ACC112 (cell line): ENCODE results near the gene SLC37A4.
A peak's percentile ranks its signal among the peaks of the same experiment; 100 is the strongest.
"Not testable (repeated sequence)": the region's sequence is repeated elsewhere in the genome, so short reads cannot be mapped to it uniquely, and the experiment has no call there.

Source experiments
- H2AFZ ChIP-seq: fragments of 200-600 bp; sonication (generic); one replicate; pipeline ENCODE4 v1.6.0; 2017; ENCODE audit warnings: antibody characterized with exemption, low read length; ENCODE audit not compliant: unreplicated experiment
- H3K27ac ChIP-seq: fragments of 200-600 bp; sonication (generic); 2 replicates; pipeline ENCODE4 v1.5.1; 2014; ENCODE audit warnings: low read depth, mild to moderate bottlenecking, antibody characterized with exemption, low read length, moderate library complexity
- H3K27me3 ChIP-seq: fragments of 200-600 bp; sonication (generic); 2 replicates; pipeline ENCODE4 v1.6.1; 2014; ENCODE audit warnings: mild to moderate bottlenecking, antibody characterized with exemption, low read length, moderate library complexity, mixed read lengths; ENCODE audit not compliant: insufficient read depth
- H3K36me3 ChIP-seq: fragments of 200-600 bp; sonication (generic); 2 replicates; pipeline ENCODE4 v1.6.1; 2016; ENCODE audit warnings: mild to moderate bottlenecking, antibody characterized with exemption, low read length, moderate library complexity, mixed read lengths; ENCODE audit not compliant: insufficient read depth
- H3K4me1 ChIP-seq: fragments of 200-600 bp; sonication (generic); one replicate; pipeline ENCODE4 v1.6.1; 2016; ENCODE audit warnings: low read length, mixed read lengths; ENCODE audit not compliant: insufficient read depth, unreplicated experiment, control insufficient read depth
- H3K4me3 ChIP-seq: fragments of 200-600 bp; sonication (generic); 2 replicates; pipeline ENCODE4 v1.5.1; 2014; ENCODE audit warnings: mild to moderate bottlenecking, low read depth, low read length
- H3K79me2 ChIP-seq: fragments of 200-600 bp; sonication (generic); one replicate; pipeline ENCODE4 v1.6.0; 2016; ENCODE audit warnings: low read length; ENCODE audit not compliant: control insufficient read depth, unreplicated experiment, insufficient read depth

SLC37A4 gene

DNA sequence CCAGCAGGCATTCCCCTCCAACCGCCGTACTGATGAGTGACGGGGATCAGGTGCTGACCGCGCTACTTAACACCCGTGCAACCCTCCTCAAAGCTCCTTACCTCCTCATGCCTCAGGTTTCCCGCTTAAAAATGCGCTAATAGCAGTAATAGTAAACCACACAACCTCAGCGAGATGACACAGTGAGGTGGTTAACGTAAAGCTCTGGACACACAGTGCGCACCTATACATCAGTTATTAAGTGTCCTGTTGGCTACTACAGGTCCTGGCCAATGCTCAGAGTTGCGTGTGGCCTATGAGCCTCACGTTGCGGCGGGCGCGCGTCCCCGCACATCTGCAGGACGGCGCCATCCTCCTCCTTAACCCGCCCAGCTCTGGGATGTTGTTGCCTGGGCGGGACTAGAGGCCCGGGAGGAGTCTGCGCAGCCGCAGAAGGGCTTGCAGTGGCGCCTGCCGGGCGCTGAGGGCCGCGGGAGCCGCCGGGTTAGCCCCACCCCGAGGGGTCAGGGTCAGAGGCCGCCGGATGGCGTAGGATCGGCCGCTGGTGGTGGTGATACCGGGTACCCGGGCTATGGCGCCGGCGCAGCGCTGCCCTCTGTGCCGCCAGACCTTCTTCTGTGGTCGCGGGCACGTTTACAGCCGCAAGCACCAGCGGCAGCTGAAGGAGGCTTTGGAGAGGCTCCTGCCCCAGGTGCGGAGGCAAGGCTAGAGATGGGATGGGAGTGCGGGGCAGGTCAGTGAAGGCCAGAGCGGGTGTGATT lies 32.9 kb downstream of the SLC37A4 start, which contains the start of gene CENATAC:
Gene CENATAC, plus strand, starts transcription at position 512 of the 761 bp plus-strand sequence. Its CDS starts 60 bp downstream, at position 572.
- Histone ChIP-seq H3K79me2 (peaks cover 27% of the 10 kb centered on the region), H3K27ac (peak within 1 kb of the TSS; percentile 29), H2AFZ (peak within 1 kb of the TSS; percentile 77)

GRCh38 chr11:118996926-118997626 lies 33.6 kb downstream of the SLC37A4 start:
- peaks cover 24% of the 10 kb centered on the region for H3K4me1 ChIP-seq
- peak overlapping the region; percentile 77 for H2AFZ ChIP-seq
- peaks cover 10% of the 10 kb centered on the region for H3K36me3 ChIP-seq
- no peaks in the 10 kb centered on the region for H3K27me3 ChIP-seq
- peak overlapping the region; percentile 88 for H3K4me3 ChIP-seq
- H3K79me2 ChIP-seq, result peaks cover 27% of the 10 kb centered on the region
- peak overlapping the region; percentile 15 for H3K27ac ChIP-seq

More for the DNA sequence above, 32.9 kb downstream of the SLC37A4 start, which contains the start of gene CENATAC:
- Histone ChIP-seq H3K4me1 (peaks cover 24% of the 10 kb centered on the region), H3K36me3 (peaks cover 10% of the 10 kb centered on the region), H3K4me3 (peak within 1 kb of the TSS; percentile 88), H3K27me3 (no peaks in the 10 kb centered on the region)

GRCh38 chr11:118991486-118992038 lies 39.1 kb downstream of the SLC37A4 start:
- H3K79me2 ChIP-seq, H3K36me3 ChIP-seq, H3K4me3 ChIP-seq, H2AFZ ChIP-seq, H3K4me1 ChIP-seq, H3K27ac ChIP-seq, H3K27me3 ChIP-seq: not testable (repeated sequence)

GRCh38 chr11:118988280-118988679 lies 42.4 kb downstream of the SLC37A4 start:
- Histone ChIP-seq H3K36me3 (no peaks in the 10 kb centered on the region), H3K79me2 (no peaks in the 10 kb centered on the region), H3K27me3 (no peaks in the 10 kb centered on the region), H2AFZ (no peak overlapping the region), H3K27ac (no peak overlapping the region), H3K4me1 (no peaks in the 10 kb centered on the region), H3K4me3 (no peak overlapping the region)

DNA sequence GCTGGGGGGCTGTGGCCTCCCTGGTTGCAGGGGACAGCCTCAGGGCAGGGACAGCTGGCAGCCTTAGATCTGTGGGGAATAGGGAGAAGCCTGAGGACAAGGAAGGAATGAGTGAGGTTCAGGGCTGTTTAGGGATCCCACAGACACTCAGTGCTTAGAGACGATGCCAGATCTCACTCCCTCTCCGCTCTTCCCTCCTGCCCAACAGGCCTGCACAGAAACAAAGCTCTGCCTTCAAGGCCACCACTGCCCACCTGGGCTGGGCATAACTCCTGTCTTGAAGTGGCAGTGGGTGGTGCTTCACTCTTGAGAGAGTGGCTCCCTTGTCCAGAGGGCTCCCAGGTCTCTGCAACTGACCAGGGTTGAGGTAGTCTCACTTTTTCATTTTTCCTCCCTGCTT lies 45.9 kb downstream of the SLC37A4 start:
- H3K27ac ChIP-seq, result no peak overlapping the region
- H2AFZ ChIP-seq, result no peak overlapping the region
- no peak overlapping the region for H3K4me3 ChIP-seq
- H3K4me1 ChIP-seq, result no peaks in the 10 kb centered on the region
- no peaks in the 10 kb centered on the region for H3K79me2 ChIP-seq
- no peaks in the 10 kb centered on the region for H3K36me3 ChIP-seq
- H3K27me3 ChIP-seq, result peaks cover 7% of the 10 kb centered on the region; the same call in 1 of the 2 replicates

GRCh38 chr11:118984337-118984736 lies 46.3 kb downstream of the SLC37A4 start:
- H2AFZ ChIP-seq, H3K79me2 ChIP-seq, H3K27ac ChIP-seq, H3K36me3 ChIP-seq, H3K4me1 ChIP-seq, H3K27me3 ChIP-seq, H3K4me3 ChIP-seq: not testable (repeated sequence)

DNA sequence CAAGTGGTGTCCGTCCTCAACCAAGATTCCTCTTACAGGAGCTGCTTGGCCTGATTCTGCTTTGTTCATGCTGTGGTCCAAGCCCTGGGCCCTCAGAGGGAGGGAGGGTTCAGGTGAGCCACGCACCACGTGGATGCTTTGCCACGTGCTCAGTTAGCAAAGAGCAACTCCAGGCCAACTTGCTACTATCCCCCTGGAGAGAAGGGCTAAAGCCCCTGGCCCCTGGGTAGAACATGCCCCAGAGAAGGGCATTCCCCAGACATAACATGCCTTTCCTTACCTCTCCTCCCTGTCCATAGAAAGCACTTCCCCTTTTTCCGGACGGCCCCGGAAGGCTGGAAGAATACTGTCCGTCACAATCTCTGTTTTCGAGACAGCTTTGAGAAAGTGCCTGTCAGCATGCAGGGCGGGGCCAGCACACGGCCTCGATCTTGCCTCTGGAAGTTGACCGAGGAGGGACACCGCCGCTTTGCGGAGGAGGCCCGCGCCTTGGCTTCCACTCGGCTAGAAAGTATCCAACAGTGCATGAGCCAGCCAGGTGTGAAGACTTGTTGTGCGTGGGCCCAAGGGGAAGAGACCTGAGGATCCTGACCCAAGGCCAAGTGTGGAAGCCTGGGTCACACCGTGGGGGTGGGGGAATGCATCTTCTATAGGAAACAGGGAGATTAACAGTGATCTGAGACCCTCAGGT lies 50.3 kb downstream of the SLC37A4 start:
- H3K79me2 ChIP-seq, result no peaks in the 10 kb centered on the region
- no peaks in the 10 kb centered on the region for H3K36me3 ChIP-seq
- H3K27ac ChIP-seq, result no peak overlapping the region
- no peaks in the 10 kb centered on the region for H3K4me1 ChIP-seq
- H3K4me3 ChIP-seq, result no peak overlapping the region
- no peak overlapping the region for H2AFZ ChIP-seq
- H3K27me3 ChIP-seq, result peaks cover 38% of the 10 kb centered on the region

- Histone ChIP-seq H3K27ac (no peak overlapping the region), H3K79me2 (no peaks in the 10 kb centered on the region), H3K36me3 (no peaks in the 10 kb centered on the region), H3K4me3 (no peak overlapping the region), H3K4me1 (no peaks in the 10 kb centered on the region), H3K27me3 (peaks cover 47% of the 10 kb centered on the region), H2AFZ (no peak overlapping the region)
These were observed 51.2 kb downstream of the SLC37A4 start for GRCh38 chr11:118979434-118979833.

DNA sequence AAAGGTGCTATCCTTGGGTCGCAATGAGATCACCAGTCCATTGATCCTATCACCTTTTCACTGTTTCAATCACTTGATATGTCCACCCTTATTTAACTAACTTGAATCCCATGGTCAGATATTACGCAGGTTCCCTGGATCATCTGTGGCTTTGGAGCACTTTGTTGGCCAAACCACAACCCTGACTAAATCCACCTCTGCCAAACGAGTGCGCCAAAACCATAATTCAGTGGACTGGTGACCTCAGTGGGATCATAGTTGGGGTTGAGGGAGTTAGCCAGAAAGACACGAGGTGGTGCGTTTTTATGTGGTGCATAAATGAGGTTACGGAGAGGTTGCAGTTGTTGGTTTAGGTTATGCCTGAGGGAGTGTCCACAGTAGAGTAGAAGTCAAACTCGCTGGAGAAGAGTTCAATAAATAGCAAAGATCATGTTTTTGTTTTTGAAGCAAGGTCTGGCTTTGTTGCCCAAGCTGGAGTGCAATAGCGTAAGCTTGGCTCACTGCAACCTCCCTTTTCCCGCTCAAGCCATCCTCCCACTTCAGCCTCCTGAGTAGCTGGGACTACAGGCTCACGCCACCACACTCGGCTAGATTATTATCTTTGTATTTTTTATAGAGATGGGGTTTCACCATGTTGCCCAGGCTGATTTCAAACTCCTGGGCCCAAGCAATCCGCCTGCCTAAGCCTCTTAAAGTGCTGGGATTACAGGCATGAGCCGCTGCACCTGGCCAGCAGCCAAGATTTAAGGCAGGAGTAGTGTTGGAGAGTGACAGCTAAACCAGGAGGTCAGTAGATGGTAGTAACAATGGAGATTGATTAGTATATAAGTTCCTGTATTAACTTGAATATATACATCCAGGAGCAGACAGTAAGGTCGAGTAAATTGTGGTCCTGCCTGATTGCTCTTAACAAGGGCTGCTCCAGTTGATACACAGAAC lies 54.6 kb downstream of the SLC37A4 start:
- Histone ChIP-seq H3K4me1 (no peaks in the 10 kb centered on the region), H3K27ac (no peak overlapping the region), H3K4me3 (no peak overlapping the region), H2AFZ (no peak overlapping the region), H3K36me3 (no peaks in the 10 kb centered on the region), H3K27me3 (peaks cover 50% of the 10 kb centered on the region), H3K79me2 (no peaks in the 10 kb centered on the region)
